Measurements from ENCODE around the gene ADTRP. TPM values are rescaled to one million over a fixed set of nuclear protein-coding genes. Genes with fewer than 3 reads are reported as not detected.
"Not testable (repeated sequence)": the region's sequence is repeated elsewhere in the genome, so short reads cannot be mapped to it uniquely, and the experiment has no call there.

ADTRP gene
- total and polyA plus RNA-seq, 10 donors: 1.00 to 7.4 (median 2.0) TPM

DNA sequence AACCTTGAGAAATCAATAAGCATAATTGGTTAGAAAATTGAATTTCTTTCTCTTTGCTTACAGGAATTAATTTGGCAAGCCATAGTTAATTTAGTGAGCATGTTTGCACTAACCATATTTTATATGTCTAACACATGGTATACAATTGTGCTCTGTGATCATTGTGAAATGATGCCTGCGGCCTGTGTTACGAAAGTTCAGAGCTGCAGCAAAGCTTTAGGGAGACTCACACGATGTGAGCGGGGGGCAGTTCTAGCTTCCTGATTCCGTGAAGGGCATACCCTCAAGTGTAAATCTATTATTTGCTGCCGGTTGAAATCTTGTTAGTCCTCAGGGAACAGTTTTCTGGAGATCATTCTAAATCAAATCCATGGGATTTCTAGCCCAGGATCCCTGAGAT, 25.5 kb upstream of the ADTRP start:
- intact Hi-C loops (cut with DNase I; ENCODE audit: low total_unique reads): no loop called here
- Histone ChIP-seq H3K4me3 (no peak overlapping the region), H3K4me1 (peaks cover 0 to 6% (median 0%) of the 10 kb centered on the region in 6 donors), H3K36me3 (no peaks in the 10 kb centered on the region), H3K9me3 (no peaks in the 10 kb centered on the region), H3K27ac (no peak overlapping the region), H3K27me3 (replicated peaks in 1 of 7) (no peaks in the 10 kb centered on the region)
- TF ChIP-seq, protein P1, sequence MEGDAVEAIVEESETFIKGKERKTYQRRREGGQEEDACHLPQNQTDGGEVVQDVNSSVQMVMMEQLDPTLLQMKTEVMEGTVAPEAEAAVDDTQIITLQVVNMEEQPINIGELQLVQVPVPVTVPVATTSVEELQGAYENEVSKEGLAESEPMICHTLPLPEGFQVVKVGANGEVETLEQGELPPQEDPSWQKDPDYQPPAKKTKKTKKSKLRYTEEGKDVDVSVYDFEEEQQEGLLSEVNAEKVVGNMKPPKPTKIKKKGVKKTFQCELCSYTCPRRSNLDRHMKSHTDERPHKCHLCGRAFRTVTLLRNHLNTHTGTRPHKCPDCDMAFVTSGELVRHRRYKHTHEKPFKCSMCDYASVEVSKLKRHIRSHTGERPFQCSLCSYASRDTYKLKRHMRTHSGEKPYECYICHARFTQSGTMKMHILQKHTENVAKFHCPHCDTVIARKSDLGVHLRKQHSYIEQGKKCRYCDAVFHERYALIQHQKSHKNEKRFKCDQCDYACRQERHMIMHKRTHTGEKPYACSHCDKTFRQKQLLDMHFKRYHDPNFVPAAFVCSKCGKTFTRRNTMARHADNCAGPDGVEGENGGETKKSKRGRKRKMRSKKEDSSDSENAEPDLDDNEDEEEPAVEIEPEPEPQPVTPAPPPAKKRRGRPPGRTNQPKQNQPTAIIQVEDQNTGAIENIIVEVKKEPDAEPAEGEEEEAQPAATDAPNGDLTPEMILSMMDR (IDR thresholded peaks at IDR 0.05 in 8 of 11, conservative IDR thresholded peaks at IDR 0.05 in 3 of 11): no peak
- no peak for TF ChIP-seq POLR2A (IDR thresholded peaks at IDR 0.05)
- no peak for TF ChIP-seq POLR2AphosphoS5 (IDR thresholded peaks at IDR 0.05)
- no peak for DNase-seq
- 54 to 82% (median 78%) methylated on average over 6 of the region's 6 CpGs for WGBS, 5 donors

DNA sequence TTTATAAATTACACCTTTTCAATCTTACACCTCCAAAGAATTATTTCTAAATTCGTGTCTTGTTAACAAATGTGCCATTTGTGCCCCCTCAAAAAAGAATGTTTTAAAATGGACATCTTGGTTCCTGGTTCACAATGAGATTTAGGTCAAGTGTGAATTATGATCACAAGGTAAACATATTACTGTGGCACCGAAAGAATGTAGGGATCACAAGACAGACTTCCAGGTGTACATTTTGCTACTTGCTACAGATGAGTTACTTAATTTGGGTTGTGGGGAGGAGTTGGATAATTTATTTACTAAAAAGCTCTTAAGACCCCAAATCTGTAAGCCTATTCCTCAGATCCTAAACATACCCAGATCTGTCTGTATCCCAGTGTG, 25.0 kb upstream of the ADTRP start:
- 81 to 92% (median 87%) methylated on average over 2 of the region's 2 CpGs for WGBS, 5 donors
- intact Hi-C loops (cut with DNase I; ENCODE audit: low total_unique reads): no loop called here
- peaks cover 0 to 4% (median 0%) of the 10 kb centered on the region in 6 donors for H3K4me1 ChIP-seq
- TF ChIP-seq, protein P1 (IDR thresholded peaks at IDR 0.05 in 8 of 11, conservative IDR thresholded peaks at IDR 0.05 in 3 of 11): no peak
- TF ChIP-seq POLR2A (IDR thresholded peaks at IDR 0.05): no peak
- TF ChIP-seq POLR2AphosphoS5 (IDR thresholded peaks at IDR 0.05): no peak
- no peaks in the 10 kb centered on the region for H3K36me3 ChIP-seq
- H3K4me3 ChIP-seq: no peak overlapping the region
- H3K27ac ChIP-seq: no peak overlapping the region
- no peak for DNase-seq
- H3K9me3 ChIP-seq: no peaks in the 10 kb centered on the region
- no peaks in the 10 kb centered on the region for H3K27me3 ChIP-seq (replicated peaks in 1 of 7)

DNA sequence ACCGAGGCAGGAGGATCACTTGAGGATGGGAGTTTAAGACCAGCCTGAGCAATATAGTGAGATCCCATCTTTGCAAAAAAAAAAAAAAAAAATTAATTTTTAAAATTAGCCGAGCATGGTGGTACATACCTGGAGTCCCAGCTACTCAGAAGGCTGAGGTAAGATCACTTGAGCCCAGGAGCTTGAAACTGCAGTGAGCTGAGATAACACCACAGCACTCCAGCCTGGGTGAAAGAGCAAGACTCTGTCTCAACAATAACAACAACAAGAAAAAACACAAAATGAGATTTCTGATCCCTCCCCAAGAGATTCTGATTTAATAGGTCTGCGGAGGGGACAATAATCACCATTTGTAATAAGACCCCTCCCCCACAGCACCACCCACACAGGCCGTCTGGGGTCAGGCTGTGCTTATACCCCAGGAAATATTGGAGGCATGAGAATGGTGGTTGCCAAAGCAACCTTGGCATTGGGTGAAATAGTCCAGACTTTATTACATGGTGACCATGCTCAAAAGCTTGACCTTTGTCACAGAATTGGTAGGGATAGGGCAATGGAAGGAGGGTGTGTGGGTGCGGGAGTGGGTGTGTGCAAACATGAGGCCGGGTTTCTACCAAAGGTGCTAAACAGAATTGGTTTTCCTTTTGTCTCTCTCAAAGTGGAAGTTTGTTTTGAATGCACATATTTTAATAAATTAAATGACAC, 24.4 kb upstream of the ADTRP start:
- Histone ChIP-seq H3K27ac (no peak overlapping the region), H3K4me3 (no peak overlapping the region), H3K27me3 (replicated peaks in 1 of 7) (no peaks in the 10 kb centered on the region), H3K9me3 (no peaks in the 10 kb centered on the region), H3K36me3 (no peaks in the 10 kb centered on the region), H3K4me1 (peaks cover 0 to 4% (median 0%) of the 10 kb centered on the region in 6 donors)
- 86 to 92% (median 92%) methylated on average over 6 of the region's 6 CpGs for WGBS, 5 donors
- no peak for DNase-seq
- TF ChIP-seq POLR2A (IDR thresholded peaks at IDR 0.05) (no peak), POLR2AphosphoS5 (IDR thresholded peaks at IDR 0.05) (no peak)
- TF ChIP-seq, protein P1 (IDR thresholded peaks at IDR 0.05 in 8 of 11, conservative IDR thresholded peaks at IDR 0.05 in 3 of 11): no peak
- intact Hi-C loops (cut with DNase I; ENCODE audit: low total_unique reads): no loop called here

DNA sequence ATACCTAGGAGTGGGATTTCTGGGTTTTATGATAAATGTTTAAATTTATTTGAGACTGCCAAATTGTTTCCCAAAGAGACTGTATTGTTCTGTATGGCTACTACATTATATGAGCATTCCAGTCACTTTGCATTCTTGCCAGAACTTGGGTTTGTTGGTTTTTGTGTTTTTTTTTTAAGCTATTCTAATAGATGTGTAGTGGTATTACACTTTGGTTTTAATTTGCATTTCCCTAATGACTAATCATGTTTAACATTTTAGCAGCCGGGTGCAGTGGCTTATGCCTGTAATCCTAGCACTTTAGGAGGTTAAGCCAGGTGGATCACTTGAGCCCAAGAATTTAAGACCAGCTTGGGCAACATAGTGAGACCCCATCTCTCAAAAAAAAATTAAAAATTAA, 21.9 kb upstream of the ADTRP start:
- H3K9me3 ChIP-seq; H3K36me3 ChIP-seq; intact Hi-C loops (cut with DNase I; ENCODE audit: low total_unique reads); DNase-seq; H3K27me3 ChIP-seq (replicated peaks in 1 of 7); H3K4me1 ChIP-seq; H3K4me3 ChIP-seq; H3K27ac ChIP-seq: not testable (repeated sequence)
- WGBS, 5 donors: 57 to 71% (median 61%) methylated on average over 1 of the region's 1 CpG; no CpG with 5 or more reads in 1 of the 5 donors
